NCI-H1436 treated with DMSO at 0.1 percent for 48 hours (cell line): ENCODE data around the gene KIAA0513.
"Not testable (repeated sequence)": the region's sequence is repeated elsewhere in the genome, so short reads cannot be mapped to it uniquely, and the experiment has no call there.

Experiments
- DNase-seq: peaks from one replicate; lab custom pipeline; 2025; lab: John Stamatoyannopoulos, UW

KIAA0513 gene

GRCh38 chr16:85113168-85113733 lies 85.7 kb downstream of the KIAA0513 start:
- DNase-seq: no peak

GRCh38 chr16:85113913-85114312 lies 86.3 kb downstream of the KIAA0513 start:
- no peak for DNase-seq

GRCh38 chr16:85114909-85115567 lies 87.4 kb downstream of the KIAA0513 start:
- peak; percentile 48 for DNase-seq

GRCh38 chr16:85117418-85117817 lies 89.8 kb downstream of the KIAA0513 start:
- no peak for DNase-seq

- no peak for DNase-seq
These were observed 92.4 kb downstream of the KIAA0513 start for GRCh38 chr16:85120006-85120340.

GRCh38 chr16:85123441-85123840 lies 95.8 kb downstream of the KIAA0513 start:
- DNase-seq: not testable (repeated sequence)

- DNase-seq: no peak
These were observed 96.5 kb downstream of the KIAA0513 start for GRCh38 chr16:85123891-85124635.

GRCh38 chr16:85124636-85125346 lies 97.2 kb downstream of the KIAA0513 start:
- no peak for DNase-seq

GRCh38 chr16:85125570-85126393 lies 98.2 kb downstream of the KIAA0513 start:
- no peak for DNase-seq

GRCh38 chr16:85126394-85126704 lies 98.8 kb downstream of the KIAA0513 start:
- no peak for DNase-seq

- DNase-seq: no peak
These were observed 99.2 kb downstream of the KIAA0513 start for GRCh38 chr16:85126705-85127378.

- no peak for DNase-seq
These were observed 99.8 kb downstream of the KIAA0513 start for GRCh38 chr16:85127379-85127723.

- no peak for DNase-seq
These were observed 100.7 kb downstream of the KIAA0513 start for GRCh38 chr16:85128079-85128837.

GRCh38 chr16:85129876-85130704 lies 102.5 kb downstream of the KIAA0513 start:
- no peak for DNase-seq

- no peak for DNase-seq
These were observed 103.1 kb downstream of the KIAA0513 start for GRCh38 chr16:85130705-85131028.

- DNase-seq: no peak
These were observed 105.1 kb downstream of the KIAA0513 start for GRCh38 chr16:85132456-85133289.

- no peak for DNase-seq
These were observed 105.7 kb downstream of the KIAA0513 start for GRCh38 chr16:85133290-85133599.

- DNase-seq: no peak
These were observed 106.6 kb downstream of the KIAA0513 start for GRCh38 chr16:85134076-85134788.

GRCh38 chr16:85134789-85135142 lies 107.2 kb downstream of the KIAA0513 start:
- no peak for DNase-seq
